Neural cell (in vitro differentiated cells): Measurements from ENCODE around the gene CYSRT1.

Experiments used
- CTCF ChIP-seq: fragments of 450-650 bp; IDR thresholded peaks from 2 replicates; pipeline ENCODE4 v1.5.1; 2014; ENCODE audit warnings: antibody characterized with exemption, mild to moderate bottlenecking, moderate library complexity; ENCODE audit not compliant: poor library complexity, severe bottlenecking
- EP300 ChIP-seq: fragments of 450-650 bp; conservative IDR thresholded peaks from 2 replicates; pipeline ENCODE4 v1.6.1; 2014; ENCODE audit warnings: antibody characterized with exemption, mild to moderate bottlenecking, moderate library complexity; ENCODE audit not compliant: poor library complexity, severe bottlenecking
- EZH2 ChIP-seq: fragments of 200-600, 300-800 bp; shearing (Covaris generic), sonication (generic); IDR thresholded peaks from 2 replicates; pipeline ENCODE4 v1.6.1; 2014; ENCODE audit warnings: antibody characterized with exemption, low read length, borderline replicate concordance, mild to moderate bottlenecking; ENCODE audit not compliant: insufficient read depth, poor library complexity, severe bottlenecking
- SMC3 ChIP-seq: fragments of 450-650 bp; conservative IDR thresholded peaks from 2 replicates; pipeline ENCODE4 v1.6.1; 2014; ENCODE audit warnings: antibody characterized with exemption, mild to moderate bottlenecking, moderate library complexity; ENCODE audit not compliant: poor library complexity
- TAF1 ChIP-seq: IDR thresholded peaks from 2 replicates; pipeline ENCODE4 v1.6.1; 2012; ENCODE audit warnings: low read depth

- TF ChIP-seq TAF1 (no peak), CTCF (no peak), EZH2 (no peak), EP300 (no peak), SMC3 (no peak)
Measured at GRCh38 chr9:137212520-137212919, 12.5 kb upstream of the CYSRT1 start.
